Measurements from ENCODE around the gene LIPC. TPM values are rescaled to one million over a fixed set of nuclear protein-coding genes. Genes with fewer than 3 reads are reported as not detected.
A peak's percentile ranks its signal among the peaks of the same experiment; 100 is the strongest.

The LIPC gene
- total and polyA plus RNA-seq, 10 of the 15 experiments (the other 5 are each of a cell fraction or from before 2014, with no cell fraction given): 0.06 to 0.31 (median 0.16) TPM; not detected in 1

- no peak for TF ChIP-seq SMARCA5 (IDR thresholded peaks at IDR 0.05)
- TF ChIP-seq IRF5 (IDR thresholded peaks at IDR 0.05; ENCODE audit: borderline replicate concordance): no peak
- TF ChIP-seq RCOR1 (conservative IDR thresholded peaks at IDR 0.05; ENCODE audit: low read depth, low read length): no peak
- no peak for TF ChIP-seq SUPT20H (IDR thresholded peaks at IDR 0.05; ENCODE audit: borderline replicate concordance, control insufficient read depth, low read depth, low read length)
- no peak for TF ChIP-seq TAF1 (IDR thresholded peaks at IDR 0.05; ENCODE audit: borderline replicate concordance, low read depth, low read length)
- TF ChIP-seq CHD1 (IDR thresholded peaks at IDR 0.05; ENCODE audit: low read depth, low read length): no peak
- no peak for TF ChIP-seq HSF1 (IDR thresholded peaks at IDR 0.05; ENCODE audit: low read depth, low read length)
- no peak for TF ChIP-seq ASH2L (IDR thresholded peaks at IDR 0.05; ENCODE audit: borderline replicate concordance, low read depth)
- peak; percentile 17 for TF ChIP-seq USF1 (IDR thresholded peaks at IDR 0.05; ENCODE audit: borderline replicate concordance, extremely low read length, insufficient read depth, low read depth, low read length)
- peak; percentile 60; the same call in 1 of the 2 replicates for TF ChIP-seq MTA3 (IDR thresholded peaks at IDR 0.05; ENCODE audit: borderline replicate concordance, low read length)
- TF ChIP-seq ZNF24 (IDR thresholded peaks at IDR 0.05): no peak
- peak; percentile 79 for TF ChIP-seq SP1 (IDR thresholded peaks at IDR 0.05; ENCODE audit: low read depth, low read length)
- peak; percentile 87; the same call in 1 of the 2 replicates for TF ChIP-seq TCF3 (IDR thresholded peaks at IDR 0.05; ENCODE audit: borderline replicate concordance, insufficient read depth, low read depth, low read length)
- TF ChIP-seq HDAC6 (IDR thresholded peaks at IDR 0.05; ENCODE audit: unreplicated experiment): no peak
- no peak for TF ChIP-seq IRF3 (IDR thresholded peaks at IDR 0.05)
- no peak for TF ChIP-seq KDM1A (IDR thresholded peaks at IDR 0.05; ENCODE audit: borderline replicate concordance)
- TF ChIP-seq TCF7 (IDR thresholded peaks at IDR 0.05; ENCODE audit: borderline replicate concordance): no peak
- TF ChIP-seq CUX1 (IDR thresholded peaks at IDR 0.05; ENCODE audit: insufficient replicate concordance, low read depth, low read length): no peak
- no peak for TF ChIP-seq BRCA1 (IDR thresholded peaks at IDR 0.05; ENCODE audit: low read depth, low read length)
These were observed 22.4 kb downstream of the LIPC start (continued) for GRCh38 chr15:58453931-58454793.

All from GM12878 (cell line).